HCT116 (cell line): ENCODE results near the gene MAPK8IP3. TPM values are rescaled to one million over a fixed set of nuclear protein-coding genes. Genes with fewer than 3 reads are reported as not detected.

Experiments
- ATAC-seq: fragments of 200-7000 bp; cut with Tn5 transposase; 2 replicates; pipeline ENCODE4 v1.9.1; 2020; ENCODE audit warnings: mild to moderate bottlenecking, moderate library complexity
- BruUV-seq: library from RNA; stranded (reverse); fragments of 400-500 nt; replicated peaks from 2 replicates; lab custom pipeline; 2021; lab: Mats Ljungman, UMichigan
- CTCF ChIA-PET: fragments of 300-600 bp; sonication (Branson Sonifier 250); formaldehyde crosslinking; loops from one replicate; lab custom pipeline; 2021; ENCODE audit warnings: antibody characterized with exemption; lab: Charles Lee
- POLR2A ChIA-PET: fragments of 300-600, 350-600 bp; sonication (Branson Sonifier 250); formaldehyde crosslinking; loops from one replicate; lab custom pipeline; 2021; ENCODE audit warnings: antibody characterized with exemption; lab: Charles Lee
- RAD21 ChIA-PET, 2 experiments: fragments of 300-600 bp; sonication (Branson Sonifier 250); formaldehyde crosslinking; loops; one replicate each; lab custom pipeline; 2023; ENCODE audit warnings: low total read pairs in 2 of 2; ENCODE audit not compliant: uncharacterized antibody in 2 of 2, unreplicated experiment in 2 of 2, low non-redundant PET in 1 of 2; lab: Charles Lee
- DNase-seq: peaks from one replicate; pipeline ENCODE4 v3.0.0-alpha.2; 2010; ENCODE audit warnings: low read depth, low spot score
- H2AFZ ChIP-seq: fragments of 200-600 bp; shearing (Covaris generic), sonication (generic); 2 replicates; pipeline ENCODE4 v1.6.1; 2017; ENCODE audit warnings: low read depth, mixed run types, mixed read lengths, antibody characterized with exemption, low read length; ENCODE audit not compliant: poor library complexity, severe bottlenecking
- H3K27ac ChIP-seq: 2 replicates; pipeline ENCODE4 v1.5.1; 2012; ENCODE audit warnings: low read depth, low read length
- H3K27me3 ChIP-seq: fragments of 200-600 bp; sonication (generic); 2 replicates; pipeline ENCODE4 v1.6.1; 2016; ENCODE audit warnings: mixed run types, low read length, mixed read lengths; ENCODE audit not compliant: insufficient read depth
- H3K36me3 ChIP-seq, 2 experiments: fragments of 200-500 bp in 1 of 2; fragments of 200-600 bp in 1 of 2; sonication (Bioruptor generic) in 1 of 2; sonication (generic) in 1 of 2; 2 replicates each; pipeline versions ENCODE4 v1.5.1 to v1.6.1; 2014 to 2016; ENCODE audit warnings: low read length in 2 of 2, inconsistent platforms in 1 of 2, mixed read lengths in 1 of 2, mixed run types in 1 of 2; ENCODE audit not compliant: insufficient read depth in 2 of 2, control insufficient read depth in 1 of 2
- H3K4me1 ChIP-seq, 2 experiments: fragments of 200-600 bp in 1 of 2; sonication (generic) in 1 of 2; 2 replicates each; pipeline versions ENCODE4 v1.5.1 to v1.6.1; 2012 to 2017; ENCODE audit warnings: low read length in 2 of 2, inconsistent platforms in 1 of 2, mild to moderate bottlenecking in 1 of 2, mixed read lengths in 1 of 2, mixed run types in 1 of 2, moderate library complexity in 1 of 2; ENCODE audit not compliant: insufficient read depth in 2 of 2, control insufficient read depth in 1 of 2
- H3K4me2 ChIP-seq: fragments of 200-600 bp; sonication (generic); 2 replicates; pipeline ENCODE4 v1.6.1; 2017; ENCODE audit warnings: mixed run types, low read length, mixed read lengths
- H3K4me3 ChIP-seq, 2 experiments: fragments of 200-600 bp in 1 of 2; sonication (generic) in 1 of 2; replicated peaks in 1 of 2; 2 replicates each; pipeline ENCODE4 v1.5.1; 2011 to 2016; ENCODE audit warnings: low read length in 2 of 2, control low read depth in 1 of 2, low read depth in 1 of 2, mild to moderate bottlenecking in 1 of 2, mixed read lengths in 1 of 2, mixed run types in 1 of 2
- H3K79me2 ChIP-seq: fragments of 200-600 bp; sonication (generic); 2 replicates; pipeline ENCODE4 v1.6.1; 2017; ENCODE audit warnings: mild to moderate bottlenecking, mixed run types, low read length, moderate library complexity, mixed read lengths; ENCODE audit not compliant: insufficient read depth
- H3K9ac ChIP-seq: fragments of 200-600 bp; sonication (generic); 2 replicates; pipeline ENCODE4 v1.6.1; 2016; ENCODE audit warnings: low read length, mixed read lengths
- H3K9me2 ChIP-seq: fragments of 200-600 bp; sonication (generic), shearing (Covaris generic); 2 replicates; pipeline ENCODE4 v1.6.1; 2017; ENCODE audit warnings: mixed run types, mild to moderate bottlenecking, moderate library complexity; ENCODE audit not compliant: insufficient read depth
- H3K9me3 ChIP-seq, 2 experiments: fragments of 200-500 bp in 1 of 2; fragments of 200-600 bp in 1 of 2; sonication (Bioruptor generic) in 1 of 2; sonication (generic) in 1 of 2; 2 replicates each; pipeline ENCODE4 v1.6.1; 2014 to 2017; ENCODE audit warnings: low read length in 2 of 2, mixed read lengths in 2 of 2, inconsistent platforms in 1 of 2, low read depth in 1 of 2, mild to moderate bottlenecking in 1 of 2, mixed run types in 1 of 2, moderate library complexity in 1 of 2; ENCODE audit not compliant: control insufficient read depth in 1 of 2, insufficient read depth in 1 of 2
- H4K20me1 ChIP-seq: fragments of 200-600 bp; sonication (generic), shearing (Covaris generic); 2 replicates; pipeline ENCODE4 v1.6.1; 2017; ENCODE audit warnings: mixed run types, mild to moderate bottlenecking, moderate library complexity; ENCODE audit not compliant: insufficient read depth
- CBX3 ChIP-seq: IDR thresholded peaks from 2 replicates; pipeline ENCODE4 v1.6.1; 2012; ENCODE audit warnings: low read depth
- ELF1 ChIP-seq: IDR thresholded peaks from 2 replicates; pipeline ENCODE4 v1.6.1; 2012; ENCODE audit warnings: low read depth, borderline replicate concordance
- EZH2 ChIP-seq: fragments of 200-600 bp; sonication (generic); IDR thresholded peaks from 2 replicates; pipeline ENCODE4 v1.6.1; 2017; ENCODE audit warnings: antibody characterized with exemption, mixed run types
- EZH2phosphoT487 ChIP-seq: fragments of 200-600 bp; IDR thresholded peaks from 2 replicates; pipeline ENCODE4 v1.6.1; 2018; ENCODE audit warnings: antibody characterized with exemption, borderline replicate concordance
- POLR2AphosphoS5 ChIP-seq: IDR thresholded peaks from 2 replicates; pipeline ENCODE4 v1.6.1; 2011; ENCODE audit warnings: mild to moderate bottlenecking, low read depth, low read length, moderate library complexity
- RAD21 ChIP-seq: IDR thresholded peaks from 2 replicates; pipeline ENCODE4 v1.6.1; 2012; ENCODE audit warnings: low read depth, mild to moderate bottlenecking
- SP1 ChIP-seq: IDR thresholded peaks from 2 replicates; pipeline ENCODE4 v1.6.1; 2012; ENCODE audit warnings: low read depth
- TCF7L2 ChIP-seq: IDR thresholded peaks from 2 replicates; pipeline ENCODE4 v1.7.0; 2011; ENCODE audit warnings: borderline replicate concordance, inconsistent platforms; ENCODE audit not compliant: insufficient read depth, insufficient read length; ENCODE audit errors: extremely low read depth
- ZNF274 ChIP-seq: fragments of 200-500 bp; sonication (Bioruptor generic); IDR thresholded peaks from 2 replicates; pipeline ENCODE4 v1.6.1; 2014; ENCODE audit warnings: mild to moderate bottlenecking, low read depth, low read length, inconsistent platforms
- intact Hi-C: fragments of 100-400 bp; cut with micrococcal nuclease; formaldehyde crosslinking; loops from 2 replicates; pipeline ENCODE4 v1.10.0; 2022
- total RNA-seq: library from RNA; stranded (reverse); gene quantifications from one replicate; pipeline ENCODE4 v1.2.1, GENCODE V29; 2021; ENCODE audit not compliant: unreplicated experiment
- TF ChIP-seq, protein P1 (sequence below): IDR thresholded peaks from 2 replicates; pipeline ENCODE4 v1.6.1; 2012; ENCODE audit warnings: low read depth

The MAPK8IP3 gene
- total RNA-seq, 1 experiment from 2014 or later: 75.3 TPM

DNA sequence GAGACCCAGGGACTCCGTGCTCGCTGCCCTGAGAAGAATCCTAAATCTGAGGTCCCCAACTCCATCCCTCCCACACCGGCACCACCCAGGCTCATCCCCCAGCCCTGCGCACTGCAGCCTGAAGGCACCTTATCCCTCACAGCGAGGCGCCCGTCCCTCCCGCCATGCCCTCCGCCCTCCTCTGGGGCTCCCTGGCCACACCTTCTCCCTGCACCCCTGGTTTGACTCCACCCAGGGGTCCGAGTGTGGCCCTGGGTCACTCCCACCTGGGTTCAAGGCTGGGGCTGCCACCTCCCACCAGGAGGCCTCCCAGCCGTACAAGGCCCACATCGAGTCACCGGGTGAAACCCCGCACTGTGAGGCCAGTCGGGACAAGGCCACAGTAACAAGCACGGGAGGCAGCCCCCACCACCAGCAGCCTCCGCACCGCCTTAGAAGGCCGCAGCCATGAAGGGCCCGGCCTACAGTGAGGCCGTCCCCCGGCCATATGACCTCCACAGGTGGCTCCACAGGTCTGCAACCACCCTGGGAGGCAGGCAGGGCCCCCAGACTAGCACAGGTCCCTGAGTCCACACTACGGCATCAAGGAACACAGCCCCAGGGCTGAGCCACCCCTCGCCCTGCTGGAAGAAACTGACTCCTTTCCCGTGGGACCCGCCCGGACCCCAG lies 112.3 kb downstream of the MAPK8IP3 start:
- ChIA-PET RAD21 (no interaction called here), CTCF (no interaction called here)
- no TSS peak for BruUV-seq

More for the DNA sequence above, 112.3 kb downstream of the MAPK8IP3 start:
- Histone ChIP-seq H3K9ac (no peak overlapping the region), H3K27me3 (no peaks in the 10 kb centered on the region), H3K4me3 (no peak overlapping the region), H4K20me1 (no peaks in the 10 kb centered on the region), H3K36me3 (0 out of 4 replicates have a peak, but pooled peaks cover 2 to 5% of the 10 kb centered on the region in 2 experiments), H3K9me3 (no peaks in the 10 kb centered on the region), H3K4me1 (no peaks in the 10 kb centered on the region), H3K9me2 (no peaks in the 10 kb centered on the region), H2AFZ (no peak overlapping the region), H3K27ac (no peak overlapping the region), H3K79me2 (no peaks in the 10 kb centered on the region), H3K4me2 (no peak overlapping the region)
- POLR2A ChIA-PET: no interaction called here
- ATAC-seq: no peak
- DNase-seq: no peak
- no peak for TF ChIP-seq ELF1
- no peak for TF ChIP-seq EZH2
- TF ChIP-seq TCF7L2: no peak
- no peak for TF ChIP-seq SP1
- TF ChIP-seq CBX3: no peak
- no peak for TF ChIP-seq POLR2AphosphoS5
- TF ChIP-seq ZNF274: no peak
- no peak for TF ChIP-seq RAD21
- TF ChIP-seq, protein P1, sequence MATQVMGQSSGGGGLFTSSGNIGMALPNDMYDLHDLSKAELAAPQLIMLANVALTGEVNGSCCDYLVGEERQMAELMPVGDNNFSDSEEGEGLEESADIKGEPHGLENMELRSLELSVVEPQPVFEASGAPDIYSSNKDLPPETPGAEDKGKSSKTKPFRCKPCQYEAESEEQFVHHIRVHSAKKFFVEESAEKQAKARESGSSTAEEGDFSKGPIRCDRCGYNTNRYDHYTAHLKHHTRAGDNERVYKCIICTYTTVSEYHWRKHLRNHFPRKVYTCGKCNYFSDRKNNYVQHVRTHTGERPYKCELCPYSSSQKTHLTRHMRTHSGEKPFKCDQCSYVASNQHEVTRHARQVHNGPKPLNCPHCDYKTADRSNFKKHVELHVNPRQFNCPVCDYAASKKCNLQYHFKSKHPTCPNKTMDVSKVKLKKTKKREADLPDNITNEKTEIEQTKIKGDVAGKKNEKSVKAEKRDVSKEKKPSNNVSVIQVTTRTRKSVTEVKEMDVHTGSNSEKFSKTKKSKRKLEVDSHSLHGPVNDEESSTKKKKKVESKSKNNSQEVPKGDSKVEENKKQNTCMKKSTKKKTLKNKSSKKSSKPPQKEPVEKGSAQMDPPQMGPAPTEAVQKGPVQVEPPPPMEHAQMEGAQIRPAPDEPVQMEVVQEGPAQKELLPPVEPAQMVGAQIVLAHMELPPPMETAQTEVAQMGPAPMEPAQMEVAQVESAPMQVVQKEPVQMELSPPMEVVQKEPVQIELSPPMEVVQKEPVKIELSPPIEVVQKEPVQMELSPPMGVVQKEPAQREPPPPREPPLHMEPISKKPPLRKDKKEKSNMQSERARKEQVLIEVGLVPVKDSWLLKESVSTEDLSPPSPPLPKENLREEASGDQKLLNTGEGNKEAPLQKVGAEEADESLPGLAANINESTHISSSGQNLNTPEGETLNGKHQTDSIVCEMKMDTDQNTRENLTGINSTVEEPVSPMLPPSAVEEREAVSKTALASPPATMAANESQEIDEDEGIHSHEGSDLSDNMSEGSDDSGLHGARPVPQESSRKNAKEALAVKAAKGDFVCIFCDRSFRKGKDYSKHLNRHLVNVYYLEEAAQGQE: no peak
- no peak for TF ChIP-seq EZH2phosphoT487
- intact Hi-C loops: no loop called here
